Pons (tissue), 1 donor: Measurements from ENCODE around the gene ALDH3B1.
"Not testable (repeated sequence)": the region's sequence is repeated elsewhere in the genome, so short reads cannot be mapped to it uniquely, and the experiment has no call there.

ENCODE experiments used
- DNase-seq: peaks from one replicate; pipeline ENCODE4 v3.0.0-alpha.2; 2016; ENCODE audit warnings: low spot score

ALDH3B1 gene

GRCh38 chr11:68010090-68011041 is at the start of gene ALDH3B1:
TSS of gene ALDH3B1 (plus strand) at chr11:68010327. CDS start at chr11:68015298, 4,971 bp downstream.
- DNase-seq, result peak; percentile 80

- not testable (repeated sequence) for DNase-seq
Measured at GRCh38 chr11:67963217-67963616, 46.9 kb upstream of the ALDH3B1 start.

- DNase-seq, result not testable (repeated sequence)
Measured at GRCh38 chr11:67963879-67964278, 46.2 kb upstream of the ALDH3B1 start.

GRCh38 chr11:67964746-67965145 is 45.4 kb upstream of the ALDH3B1 start:
- not testable (repeated sequence) for DNase-seq

GRCh38 chr11:67965830-67966348 is 44.2 kb upstream of the ALDH3B1 start:
- DNase-seq, result not testable (repeated sequence)

GRCh38 chr11:67974746-67975145 is 35.4 kb upstream of the ALDH3B1 start:
- DNase-seq, result not testable (repeated sequence)

- not testable (repeated sequence) for DNase-seq
Measured at GRCh38 chr11:67978766-67979418, 31.2 kb upstream of the ALDH3B1 start.

- not testable (repeated sequence) for DNase-seq
Measured at GRCh38 chr11:67981226-67981625, 28.9 kb upstream of the ALDH3B1 start.

- not testable (repeated sequence) for DNase-seq
Measured at GRCh38 chr11:67982255-67982857, 27.8 kb upstream of the ALDH3B1 start.

- DNase-seq, result no peak
Measured at GRCh38 chr11:67983951-67984350, 26.2 kb upstream of the ALDH3B1 start.

GRCh38 chr11:67985302-67985701 is 24.8 kb upstream of the ALDH3B1 start:
- not testable (repeated sequence) for DNase-seq

- DNase-seq, result not testable (repeated sequence)
Measured at GRCh38 chr11:67990546-67991346, 19.4 kb upstream of the ALDH3B1 start.

GRCh38 chr11:67991347-67992121 is 18.6 kb upstream of the ALDH3B1 start:
- DNase-seq, result not testable (repeated sequence)

GRCh38 chr11:67993821-67994220 is 16.3 kb upstream of the ALDH3B1 start:
- not testable (repeated sequence) for DNase-seq

- not testable (repeated sequence) for DNase-seq
Measured at GRCh38 chr11:67994387-67994786, 15.7 kb upstream of the ALDH3B1 start.

- DNase-seq, result not testable (repeated sequence)
Measured at GRCh38 chr11:67995129-67995528, 15.0 kb upstream of the ALDH3B1 start.

- not testable (repeated sequence) for DNase-seq
Measured at GRCh38 chr11:67995579-67995978, 14.5 kb upstream of the ALDH3B1 start.

GRCh38 chr11:67996051-67996450 is 14.1 kb upstream of the ALDH3B1 start:
- no peak for DNase-seq

GRCh38 chr11:67996622-67997474 is 13.3 kb upstream of the ALDH3B1 start:
- no peak for DNase-seq
